ENCODE measurements around the gene ERF.

The ERF gene

GRCh38 chr19:42253245-42254088 is 1.5 kb downstream of the ERF start:
- DNase-seq (ENCODE audit: low spot score) = no peak

GRCh38 chr19:42252365-42253244 is 2.3 kb downstream of the ERF start:
- DNase-seq (ENCODE audit: low spot score) = peak; percentile 92

GRCh38 chr19:42251572-42252358 is 3.2 kb downstream of the ERF start:
- no peak for DNase-seq (ENCODE audit: low spot score)

GRCh38 chr19:42250666-42251531 is 4.0 kb downstream of the ERF start:
- no peak for DNase-seq (ENCODE audit: low spot score)

GRCh38 chr19:42250183-42250665 is 4.7 kb downstream of the ERF start:
- no peak for DNase-seq (ENCODE audit: low spot score)

GRCh38 chr19:42249769-42250168 is 5.2 kb downstream of the ERF start:
- DNase-seq (ENCODE audit: low spot score) = no peak

- no peak for DNase-seq (ENCODE audit: low spot score)
These were observed 5.7 kb downstream of the ERF start for GRCh38 chr19:42249149-42249750.

GRCh38 chr19:42248270-42249148 is 6.4 kb downstream of the ERF start:
- no peak for DNase-seq (ENCODE audit: low spot score)

- DNase-seq (ENCODE audit: low spot score) = no peak
These were observed 7.2 kb downstream of the ERF start for GRCh38 chr19:42247640-42248199.

GRCh38 chr19:42246922-42247639 is 7.8 kb downstream of the ERF start:
- no peak for DNase-seq (ENCODE audit: low spot score)

- peak; percentile 89 for DNase-seq (ENCODE audit: low spot score)
These were observed 8.6 kb downstream of the ERF start for GRCh38 chr19:42246143-42246921.

GRCh38 chr19:42245231-42245630 is 9.7 kb downstream of the ERF start:
- DNase-seq (ENCODE audit: low spot score) = no peak

- DNase-seq (ENCODE audit: low spot score) = peak; percentile 96
These were observed 10.3 kb downstream of the ERF start for GRCh38 chr19:42244347-42245220.

- DNase-seq (ENCODE audit: low spot score) = peak; percentile 100
These were observed 12.2 kb downstream of the ERF start, which contains the start of gene GSK3A for GRCh38 chr19:42242512-42243409. TSS of gene GSK3A (minus strand) at chr19:42242602. CDS start at chr19:42242465, 137 bp downstream.

- DNase-seq (ENCODE audit: low spot score) = no peak
These were observed 12.8 kb downstream of the ERF start for GRCh38 chr19:42242069-42242511.

Measured in putamen (tissue), 1 donor.